Stomach smooth muscle (tissue), 2 donors: ENCODE data around the gene TSPAN32.

Experiments
- H3K27ac ChIP-seq: one replicate; pipeline ENCODE4 v1.7.0; 2013; ENCODE audit warnings: mild to moderate bottlenecking, low read length, inconsistent platforms
- H3K27me3 ChIP-seq, 2 donors: one replicate each; pipeline ENCODE4 v1.7.0; 2013; ENCODE audit warnings: low read length in 2 of 2; ENCODE audit not compliant: insufficient read depth in 2 of 2, control insufficient read depth in 1 of 2
- H3K36me3 ChIP-seq, 2 donors: one replicate each; pipeline ENCODE4 v1.7.0; 2013; ENCODE audit warnings: low read length in 2 of 2; ENCODE audit not compliant: control insufficient read depth in 2 of 2, insufficient read depth in 2 of 2
- H3K4me1 ChIP-seq: one replicate; pipeline ENCODE4 v1.7.0; 2013; ENCODE audit warnings: low read length; ENCODE audit not compliant: control insufficient read depth, insufficient read depth
- H3K4me3 ChIP-seq, 2 donors: one replicate each; pipeline ENCODE4 v1.7.0; 2013; ENCODE audit warnings: low read length in 2 of 2
- H3K9ac ChIP-seq, 2 donors: one replicate each; pipeline ENCODE4 v1.7.0; 2013; ENCODE audit warnings: low read length in 2 of 2, mild to moderate bottlenecking in 1 of 2
- H3K9me3 ChIP-seq, 2 donors: one replicate each; pipeline ENCODE4 v1.7.0; 2013; ENCODE audit warnings: low read length in 2 of 2; ENCODE audit not compliant: control insufficient read depth in 2 of 2
- donor health status: healthy.
- donor health status: Pancreatic carcinoma.

TSPAN32 gene

GRCh38 chr11:2262301-2263070 is 39.3 kb upstream of the TSPAN32 start:
- Histone ChIP-seq H3K9me3 (no peaks in the 10 kb centered on the region), H3K27me3 (peaks cover 5 to 6% of the 10 kb centered on the region in 2 donors), H3K4me3 (no peak overlapping the region), H3K36me3 (no peaks in the 10 kb centered on the region), H3K9ac (no peak overlapping the region), H3K27ac (no peak overlapping the region), H3K4me1 (no peaks in the 10 kb centered on the region)

GRCh38 chr11:2263071-2263565 is 38.7 kb upstream of the TSPAN32 start:
- Histone ChIP-seq H3K36me3 (no peaks in the 10 kb centered on the region), H3K27ac (no peak overlapping the region), H3K9me3 (no peaks in the 10 kb centered on the region), H3K9ac (no peak overlapping the region), H3K4me3 (no peak overlapping the region), H3K4me1 (no peaks in the 10 kb centered on the region), H3K27me3 (peaks cover 8 to 10% of the 10 kb centered on the region in 2 donors)

GRCh38 chr11:2263724-2264360 is 38.0 kb upstream of the TSPAN32 start:
- no peak overlapping the region for H3K4me3 ChIP-seq
- no peaks in the 10 kb centered on the region for H3K36me3 ChIP-seq
- H3K27ac ChIP-seq = no peak overlapping the region
- H3K27me3 ChIP-seq = peaks cover 10 to 17% of the 10 kb centered on the region in 2 donors
- no peak overlapping the region for H3K9ac ChIP-seq
- no peaks in the 10 kb centered on the region for H3K9me3 ChIP-seq
- no peaks in the 10 kb centered on the region for H3K4me1 ChIP-seq

- no peak overlapping the region for H3K9ac ChIP-seq
- H3K9me3 ChIP-seq = no peaks in the 10 kb centered on the region
- no peaks in the 10 kb centered on the region for H3K36me3 ChIP-seq
- no peak overlapping the region for H3K27ac ChIP-seq
- peaks cover 5% of the 10 kb centered on the region for H3K4me1 ChIP-seq
- peaks cover 7 to 23% of the 10 kb centered on the region in 2 donors for H3K27me3 ChIP-seq
- H3K4me3 ChIP-seq = no peak overlapping the region
Measured at GRCh38 chr11:2264366-2265053, 37.3 kb upstream of the TSPAN32 start.

- peaks cover 13% of the 10 kb centered on the region for H3K4me1 ChIP-seq
- H3K9ac ChIP-seq = no peak overlapping the region
- H3K9me3 ChIP-seq = no peaks in the 10 kb centered on the region
- H3K36me3 ChIP-seq = no peaks in the 10 kb centered on the region
- H3K27me3 ChIP-seq = peaks cover 9 to 31% of the 10 kb centered on the region in 2 donors
- no peak overlapping the region for H3K27ac ChIP-seq
- no peak overlapping the region for H3K4me3 ChIP-seq
Measured at GRCh38 chr11:2265396-2265795, 36.4 kb upstream of the TSPAN32 start.

GRCh38 chr11:2265854-2266585 is 35.8 kb upstream of the TSPAN32 start:
- Histone ChIP-seq H3K4me3 (no peak overlapping the region), H3K9ac (no peak overlapping the region), H3K36me3 (no peaks in the 10 kb centered on the region), H3K27ac (no peak overlapping the region), H3K27me3 (peaks cover 10 to 37% of the 10 kb centered on the region in 2 donors), H3K4me1 (peaks cover 19% of the 10 kb centered on the region), H3K9me3 (no peaks in the 10 kb centered on the region)

- Histone ChIP-seq H3K27ac (no peak overlapping the region), H3K9ac (no peak overlapping the region), H3K27me3 (peaks cover 13 to 43% of the 10 kb centered on the region in 2 donors), H3K4me3 (no peak overlapping the region), H3K4me1 (peaks cover 20% of the 10 kb centered on the region), H3K9me3 (no peaks in the 10 kb centered on the region), H3K36me3 (no peaks in the 10 kb centered on the region)
Measured at GRCh38 chr11:2266586-2267305, 35.1 kb upstream of the TSPAN32 start.

GRCh38 chr11:2267306-2267850 is 34.4 kb upstream of the TSPAN32 start:
- H3K9ac ChIP-seq = no peak overlapping the region
- no peak overlapping the region for H3K27ac ChIP-seq

GRCh38 chr11:2267851-2268728 is 33.7 kb upstream of the TSPAN32 start:
- Histone ChIP-seq H3K4me1 (peaks cover 20% of the 10 kb centered on the region), H3K27me3 (peaks cover 15 to 51% of the 10 kb centered on the region in 2 donors), H3K4me3 (no peak overlapping the region), H3K9me3 (no peaks in the 10 kb centered on the region), H3K9ac (no peak overlapping the region), H3K36me3 (no peaks in the 10 kb centered on the region), H3K27ac (no peak overlapping the region)

More at GRCh38 chr11:2267306-2267850, 34.4 kb upstream of the TSPAN32 start:
- no peak overlapping the region for H3K4me3 ChIP-seq
- H3K36me3 ChIP-seq = no peaks in the 10 kb centered on the region
- H3K9me3 ChIP-seq = no peaks in the 10 kb centered on the region
- peaks cover 20% of the 10 kb centered on the region for H3K4me1 ChIP-seq
- peaks cover 16 to 49% of the 10 kb centered on the region in 2 donors for H3K27me3 ChIP-seq
